Fibroblast of mammary gland (primary cell): ENCODE results near the gene CGB2.
"Not testable (repeated sequence)": the region's sequence is repeated elsewhere in the genome, so short reads cannot be mapped to it uniquely, and the experiment has no call there.

Experiments used
- DNase-seq: peaks from one replicate; pipeline ENCODE4 v3.0.0-alpha.2; 2010; ENCODE audit warnings: low read depth
- H3K4me3 ChIP-seq: 2 replicates; pipeline ENCODE4 v1.5.1; 2011; ENCODE audit warnings: low read depth, mild to moderate bottlenecking, low read length, moderate library complexity; ENCODE audit not compliant: control insufficient read depth
- TF ChIP-seq, protein P1 (sequence below): conservative IDR thresholded peaks from 2 replicates; pipeline ENCODE4 v1.5.1; 2011; ENCODE audit warnings: low read depth, low read length, inconsistent platforms; ENCODE audit not compliant: control insufficient read depth, insufficient read depth

The CGB2 gene

DNA sequence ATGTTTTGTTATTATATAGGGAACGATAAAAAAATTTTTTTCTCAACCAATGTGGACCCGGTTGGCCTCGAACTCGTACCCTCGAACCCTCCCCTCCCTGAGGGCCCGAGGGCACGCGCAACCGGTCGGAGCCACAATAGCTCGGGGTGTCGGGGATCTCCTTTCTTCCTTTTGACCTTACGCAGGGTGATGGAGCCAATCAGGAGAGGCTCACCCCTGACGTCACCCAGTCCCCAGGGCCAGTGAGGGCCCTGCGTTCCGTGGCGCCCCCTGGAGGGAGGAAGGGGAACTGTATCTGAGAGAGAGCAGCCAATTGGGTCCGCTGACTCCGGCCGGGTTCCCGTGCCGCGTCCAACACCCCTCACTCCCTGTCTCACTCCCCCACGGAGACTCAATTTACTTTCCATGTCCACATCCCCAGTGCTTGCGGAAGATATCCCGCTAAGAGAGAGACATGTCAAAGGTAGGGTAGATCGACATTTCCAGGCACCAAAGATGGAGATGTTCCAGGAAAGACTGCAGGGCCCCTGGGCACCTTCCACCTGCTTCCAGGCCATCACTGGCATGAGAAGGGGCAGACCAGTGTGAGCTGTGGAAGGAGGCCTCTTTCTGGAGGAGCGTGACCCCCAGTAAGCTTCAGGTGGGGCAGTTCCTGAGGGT, at the start of gene CGB2:
CGB2 (plus strand) TSS at position 249 of the 660 bp plus-strand sequence; CDS start at position 455, 206 bp downstream.
- H3K4me3 ChIP-seq, result not testable (repeated sequence)
- peak; percentile 37 for DNase-seq
- TF ChIP-seq, protein P1, sequence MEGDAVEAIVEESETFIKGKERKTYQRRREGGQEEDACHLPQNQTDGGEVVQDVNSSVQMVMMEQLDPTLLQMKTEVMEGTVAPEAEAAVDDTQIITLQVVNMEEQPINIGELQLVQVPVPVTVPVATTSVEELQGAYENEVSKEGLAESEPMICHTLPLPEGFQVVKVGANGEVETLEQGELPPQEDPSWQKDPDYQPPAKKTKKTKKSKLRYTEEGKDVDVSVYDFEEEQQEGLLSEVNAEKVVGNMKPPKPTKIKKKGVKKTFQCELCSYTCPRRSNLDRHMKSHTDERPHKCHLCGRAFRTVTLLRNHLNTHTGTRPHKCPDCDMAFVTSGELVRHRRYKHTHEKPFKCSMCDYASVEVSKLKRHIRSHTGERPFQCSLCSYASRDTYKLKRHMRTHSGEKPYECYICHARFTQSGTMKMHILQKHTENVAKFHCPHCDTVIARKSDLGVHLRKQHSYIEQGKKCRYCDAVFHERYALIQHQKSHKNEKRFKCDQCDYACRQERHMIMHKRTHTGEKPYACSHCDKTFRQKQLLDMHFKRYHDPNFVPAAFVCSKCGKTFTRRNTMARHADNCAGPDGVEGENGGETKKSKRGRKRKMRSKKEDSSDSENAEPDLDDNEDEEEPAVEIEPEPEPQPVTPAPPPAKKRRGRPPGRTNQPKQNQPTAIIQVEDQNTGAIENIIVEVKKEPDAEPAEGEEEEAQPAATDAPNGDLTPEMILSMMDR, result peak; percentile 25

DNA sequence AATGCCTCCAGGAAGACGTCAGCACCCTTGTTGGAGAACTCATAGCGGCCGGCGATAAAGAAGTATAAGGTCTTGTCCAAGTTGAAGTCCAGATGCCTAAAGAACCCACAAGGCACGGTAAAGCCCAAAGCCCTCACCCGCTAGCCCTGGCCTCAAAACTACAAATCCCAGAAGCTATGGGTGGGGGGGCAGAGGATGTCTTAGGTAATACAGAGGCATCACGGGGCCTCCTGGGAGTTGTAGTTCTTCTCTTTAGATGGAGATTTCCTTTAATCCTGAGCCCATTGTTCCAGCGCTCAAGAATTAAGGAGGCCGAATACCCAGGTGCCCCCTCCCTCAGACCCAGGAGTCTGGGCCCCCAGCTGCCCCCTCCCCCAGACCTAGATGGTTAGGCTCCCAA, 49.4 kb upstream of the CGB2 start:
- no peak for DNase-seq
- TF ChIP-seq, protein P1, result no peak
- no peak overlapping the region for H3K4me3 ChIP-seq

DNA sequence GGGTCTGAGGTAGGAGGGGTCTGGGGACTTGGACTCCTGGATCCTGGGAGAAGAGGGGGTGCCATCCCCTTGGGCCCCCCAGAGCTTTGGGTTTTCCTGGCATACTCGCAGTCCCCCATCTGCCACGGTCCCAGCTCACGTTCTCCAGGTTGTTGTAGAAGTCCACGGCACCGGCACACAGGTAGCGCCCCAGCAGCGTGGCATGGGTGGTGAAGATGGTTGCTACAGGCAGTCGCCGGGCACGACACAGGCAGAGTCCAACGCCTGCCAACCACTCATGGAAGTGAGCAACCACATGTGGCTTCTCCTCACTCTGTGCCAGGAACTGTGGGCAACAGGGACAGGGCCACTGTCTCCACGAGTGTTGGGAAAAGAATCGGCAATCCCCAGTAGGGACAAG, 46.0 kb upstream of the CGB2 start:
- H3K4me3 ChIP-seq, result no peak overlapping the region
- DNase-seq, result no peak
- TF ChIP-seq, protein P1, result no peak

DNA sequence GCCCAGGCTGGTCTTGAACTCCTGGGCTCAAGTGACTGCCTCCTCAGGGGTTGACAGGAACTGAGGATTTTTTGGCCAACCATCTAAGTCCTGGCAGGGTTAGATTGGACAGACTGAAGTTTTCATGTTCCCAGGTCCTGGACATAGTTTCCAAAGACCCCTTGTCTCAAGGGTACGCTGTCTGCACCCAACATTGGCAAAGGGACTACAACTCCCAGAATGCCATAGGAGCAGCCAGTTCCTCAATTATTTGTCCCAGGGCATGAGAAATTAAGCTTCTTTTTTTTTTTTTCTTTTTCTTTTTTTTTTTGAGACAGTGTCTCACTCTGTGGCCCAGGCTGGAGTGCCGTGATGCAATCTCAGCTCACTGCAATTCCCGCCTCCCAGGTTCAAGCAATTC, 45.5 kb upstream of the CGB2 start:
- TF ChIP-seq, protein P1, result no peak
- no peak overlapping the region for H3K4me3 ChIP-seq

DNA sequence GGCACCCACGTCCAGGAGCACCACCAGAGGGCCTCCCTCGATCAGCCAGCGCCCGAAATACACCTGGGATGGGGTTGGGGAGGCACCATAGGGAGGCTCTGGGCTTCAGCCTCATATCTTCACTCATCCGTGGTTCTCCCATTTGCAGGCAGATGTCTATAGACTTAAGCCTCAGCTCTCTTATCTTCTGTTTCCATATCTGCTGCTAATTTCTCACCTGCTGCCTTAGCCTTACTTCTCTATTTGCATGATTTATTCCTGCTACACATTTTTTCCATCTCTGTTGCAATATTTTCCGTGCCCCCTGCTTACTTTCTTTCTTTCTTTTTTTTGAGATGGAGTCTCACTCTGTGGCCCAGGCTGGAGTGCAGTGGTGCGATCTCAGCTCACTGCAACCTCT, 44.4 kb upstream of the CGB2 start:
- TF ChIP-seq, protein P1, result no peak
- no peak for DNase-seq
- H3K4me3 ChIP-seq, result no peak overlapping the region

More for the DNA sequence above, 45.5 kb upstream of the CGB2 start:
- no peak for DNase-seq

DNA sequence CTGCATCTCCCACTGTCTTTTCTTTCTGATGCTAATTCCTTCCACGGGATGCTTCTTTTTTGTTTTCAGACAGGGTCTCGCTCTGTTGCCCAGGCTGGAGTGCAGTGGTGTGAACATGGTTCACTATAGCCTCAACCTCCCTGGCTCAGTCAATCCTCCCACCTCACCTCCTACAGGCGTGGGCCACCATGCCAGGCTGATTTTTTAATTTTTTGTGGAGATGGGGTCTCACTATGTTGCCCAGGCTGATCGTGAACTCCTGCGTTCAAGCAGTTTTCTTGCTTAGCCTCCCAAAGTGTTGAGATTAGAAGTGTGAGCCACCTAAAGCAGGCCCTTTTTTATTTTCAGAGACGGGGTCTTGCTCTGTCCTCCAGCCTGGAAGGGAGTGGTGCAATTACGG, 43.4 kb upstream of the CGB2 start:
- H3K4me3 ChIP-seq, result no peak overlapping the region
- TF ChIP-seq, protein P1, result no peak
- DNase-seq, result no peak
